Breast epithelium (tissue), 4 donors: ENCODE data around the gene KCNQ2. TPM values are rescaled to one million over a fixed set of nuclear protein-coding genes. Genes with fewer than 3 reads are reported as not detected.
A peak's percentile ranks its signal among the peaks of the same experiment; 100 is the strongest.

ENCODE experiments used
- DNase-seq, 2 donors: peaks; one replicate each; pipeline ENCODE4 v3.0.0-alpha.2; 2019; ENCODE audit warnings: low spot score in 2 of 2
- H3K27ac ChIP-seq, 2 donors: fragments of 200-600 bp; sonication (generic) in 1 of 2; one replicate each; pipeline ENCODE4 v1.5.1; 2016 to 2019; ENCODE audit warnings: mild to moderate bottlenecking in 1 of 2
- H3K27me3 ChIP-seq, 2 donors: fragments of 200-600 bp; sonication (generic) in 1 of 2; one replicate each; pipeline versions ENCODE4 v1.5.1 to v1.6.0; 2017 to 2019; ENCODE audit warnings: control low read depth in 1 of 2, mild to moderate bottlenecking in 1 of 2
- H3K36me3 ChIP-seq: fragments of 200-600 bp; one replicate; pipeline ENCODE4 v1.5.1; 2019
- H3K4me1 ChIP-seq, 2 donors: fragments of 200-600 bp; sonication (generic); one replicate each; pipeline ENCODE4 v1.5.1; 2016 to 2019; ENCODE audit warnings: control low read depth in 1 of 2
- H3K4me3 ChIP-seq, 3 donors: fragments of 200-600 bp; sonication (generic); 1 replicate in 2 of 3; 2 replicates in 1 of 3; pipeline ENCODE4 v1.5.1; 2016 to 2019; ENCODE audit warnings: mild to moderate bottlenecking in 3 of 3, moderate library complexity in 2 of 3
- H3K9me3 ChIP-seq, 2 donors: fragments of 200-600 bp; sonication (generic) in 1 of 2; one replicate each; pipeline ENCODE4 v1.5.1; 2016 to 2019; ENCODE audit warnings: control low read depth in 1 of 2
- POLR2A ChIP-seq: fragments of 450-650 bp; IDR thresholded peaks from one replicate; pipeline ENCODE4 v1.6.1; 2016; ENCODE audit warnings: antibody characterized with exemption, mild to moderate bottlenecking, moderate library complexity
- POLR2AphosphoS5 ChIP-seq, 3 donors: sonication (generic); formaldehyde crosslinking; IDR thresholded peaks; one replicate each; pipeline ENCODE4 v1.6.1; 2017; ENCODE audit warnings: antibody characterized with exemption in 3 of 3
- intact Hi-C: fragments of 100-400 bp; cut with DNase I; formaldehyde crosslinking; loops from one replicate; pipeline ENCODE4 v1.15.1; 2023; ENCODE audit warnings: low total_unique reads
- total RNA-seq, 3 donors: library from RNA; depleted of rRNA; stranded (reverse); fragments of >200 nt; gene quantifications; one replicate each; pipeline ENCODE4 v1.1.0, GENCODE V29; 2016
- TF ChIP-seq, protein P1 (sequence below), 3 donors: fragments of 450-650 bp; IDR thresholded peaks; one replicate each; pipeline ENCODE4 v1.5.1; 2016 to 2017; ENCODE audit warnings: antibody characterized with exemption in 3 of 3, mild to moderate bottlenecking in 3 of 3, moderate library complexity in 3 of 3

Gene KCNQ2
- total RNA-seq, 3 donors from 2014 or later: not detected

DNA sequence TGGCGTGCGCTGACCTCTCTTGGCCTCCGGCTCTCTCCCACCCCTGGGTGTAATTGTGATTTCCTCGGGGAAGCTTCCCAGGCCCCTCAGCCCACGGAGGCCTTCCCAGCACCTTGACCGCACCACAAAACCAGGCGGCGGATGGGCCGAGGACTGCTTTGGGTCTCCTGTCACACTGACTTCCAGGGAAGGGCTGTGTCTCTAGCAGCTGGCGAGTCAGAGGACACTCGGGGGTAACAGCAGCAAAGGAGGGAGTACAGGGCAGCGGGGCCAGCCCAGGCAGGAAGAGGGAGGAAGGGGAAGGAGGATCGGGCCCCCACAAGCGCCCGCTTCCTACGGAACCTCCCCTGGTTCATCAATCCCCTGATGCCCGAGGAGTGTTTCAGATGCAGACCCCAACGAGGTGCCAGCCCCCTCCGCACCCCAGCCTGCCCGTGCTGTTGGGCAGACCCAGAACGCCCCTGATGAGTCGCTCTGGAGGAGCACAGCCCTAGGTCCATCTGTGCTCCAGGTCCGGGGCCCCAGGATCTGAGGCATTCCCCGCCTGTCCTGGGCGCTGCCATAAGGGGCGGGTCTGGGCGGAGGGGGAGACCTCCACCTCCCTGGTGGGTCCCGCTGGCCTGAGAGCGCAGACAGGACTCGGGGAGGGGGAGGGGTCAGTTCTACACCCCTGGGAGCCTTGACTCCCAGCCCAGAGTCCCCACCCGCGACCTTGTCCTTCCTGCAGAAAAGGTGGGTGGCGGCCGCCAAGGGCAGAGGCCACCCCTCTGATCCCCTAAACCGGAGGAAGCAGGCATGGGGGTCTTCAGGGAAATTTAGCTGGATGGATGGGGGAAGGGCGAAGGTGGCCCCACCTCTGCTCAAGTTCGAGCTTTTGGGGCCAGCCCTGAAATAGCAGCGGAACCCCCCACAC is 112.3 kb downstream of the KCNQ2 start:
- no peaks in the 10 kb centered on the region for H3K36me3 ChIP-seq
- intact Hi-C loops: no loop called here
- H3K4me1 ChIP-seq: no peaks in the 10 kb centered on the region
- no peaks in the 10 kb centered on the region for H3K9me3 ChIP-seq
- H3K27me3 ChIP-seq: peaks cover 12 to 87% of the 10 kb centered on the region in 2 donors
- no peak for DNase-seq
- TF ChIP-seq, protein P1, sequence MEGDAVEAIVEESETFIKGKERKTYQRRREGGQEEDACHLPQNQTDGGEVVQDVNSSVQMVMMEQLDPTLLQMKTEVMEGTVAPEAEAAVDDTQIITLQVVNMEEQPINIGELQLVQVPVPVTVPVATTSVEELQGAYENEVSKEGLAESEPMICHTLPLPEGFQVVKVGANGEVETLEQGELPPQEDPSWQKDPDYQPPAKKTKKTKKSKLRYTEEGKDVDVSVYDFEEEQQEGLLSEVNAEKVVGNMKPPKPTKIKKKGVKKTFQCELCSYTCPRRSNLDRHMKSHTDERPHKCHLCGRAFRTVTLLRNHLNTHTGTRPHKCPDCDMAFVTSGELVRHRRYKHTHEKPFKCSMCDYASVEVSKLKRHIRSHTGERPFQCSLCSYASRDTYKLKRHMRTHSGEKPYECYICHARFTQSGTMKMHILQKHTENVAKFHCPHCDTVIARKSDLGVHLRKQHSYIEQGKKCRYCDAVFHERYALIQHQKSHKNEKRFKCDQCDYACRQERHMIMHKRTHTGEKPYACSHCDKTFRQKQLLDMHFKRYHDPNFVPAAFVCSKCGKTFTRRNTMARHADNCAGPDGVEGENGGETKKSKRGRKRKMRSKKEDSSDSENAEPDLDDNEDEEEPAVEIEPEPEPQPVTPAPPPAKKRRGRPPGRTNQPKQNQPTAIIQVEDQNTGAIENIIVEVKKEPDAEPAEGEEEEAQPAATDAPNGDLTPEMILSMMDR (IDR thresholded peaks at IDR 0.05): no peak
- TF ChIP-seq POLR2AphosphoS5 (IDR thresholded peaks at IDR 0.05) (no peak), POLR2A (no peak)
- H3K27ac ChIP-seq: no peak overlapping the region
- peak overlapping the region in 1 of 3 donors; percentile 33 for H3K4me3 ChIP-seq

DNA sequence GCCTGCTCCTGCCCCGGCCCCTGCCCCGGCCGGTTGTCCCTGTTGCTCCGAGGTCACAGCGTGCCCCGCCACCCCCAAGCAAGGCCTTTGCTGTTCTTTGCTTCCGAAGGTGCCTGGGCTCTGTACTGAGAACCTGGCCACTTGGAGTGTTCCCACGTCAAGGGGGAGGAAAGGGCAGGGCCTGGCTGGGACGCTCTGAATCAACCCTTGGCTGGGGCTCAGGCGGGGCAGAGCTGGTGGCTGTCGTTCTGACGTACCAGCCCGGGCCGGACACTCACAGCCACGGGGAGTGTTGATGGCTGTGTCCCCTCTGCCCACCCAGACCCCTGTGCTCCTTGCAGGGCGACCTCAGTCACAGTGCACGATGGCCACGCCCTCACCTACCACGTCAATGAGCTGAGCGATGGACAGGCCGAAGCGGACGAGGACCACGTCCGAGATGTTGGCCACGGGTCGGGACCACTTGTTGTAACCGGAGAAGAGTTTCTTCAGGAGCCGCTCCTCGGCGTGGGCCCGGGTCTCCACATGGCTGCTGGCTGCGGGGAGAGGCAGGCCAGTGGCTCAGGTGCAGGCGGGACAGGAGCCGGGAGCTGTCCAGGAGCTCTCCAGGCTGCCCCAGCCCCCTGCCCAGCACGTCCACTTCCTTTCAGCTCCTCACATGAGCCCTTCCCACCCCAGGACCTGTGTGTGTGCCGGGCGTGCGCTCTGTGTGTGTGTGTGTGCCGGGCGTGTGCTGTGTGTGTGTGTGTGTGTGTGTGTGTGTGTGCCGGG is 113.1 kb downstream of the KCNQ2 start:
- no peak overlapping the region for H3K4me3 ChIP-seq
- H3K36me3 ChIP-seq: no peaks in the 10 kb centered on the region
- intact Hi-C loops: no loop called here
- no peak overlapping the region for H3K27ac ChIP-seq
- DNase-seq: no peak
- H3K27me3 ChIP-seq: peaks cover 12 to 88% of the 10 kb centered on the region in 2 donors
- TF ChIP-seq, protein P1 (IDR thresholded peaks at IDR 0.05): no peak
- TF ChIP-seq POLR2A: no peak
- TF ChIP-seq POLR2AphosphoS5 (IDR thresholded peaks at IDR 0.05): no peak
- no peaks in the 10 kb centered on the region for H3K9me3 ChIP-seq
- H3K4me1 ChIP-seq: no peaks in the 10 kb centered on the region

DNA sequence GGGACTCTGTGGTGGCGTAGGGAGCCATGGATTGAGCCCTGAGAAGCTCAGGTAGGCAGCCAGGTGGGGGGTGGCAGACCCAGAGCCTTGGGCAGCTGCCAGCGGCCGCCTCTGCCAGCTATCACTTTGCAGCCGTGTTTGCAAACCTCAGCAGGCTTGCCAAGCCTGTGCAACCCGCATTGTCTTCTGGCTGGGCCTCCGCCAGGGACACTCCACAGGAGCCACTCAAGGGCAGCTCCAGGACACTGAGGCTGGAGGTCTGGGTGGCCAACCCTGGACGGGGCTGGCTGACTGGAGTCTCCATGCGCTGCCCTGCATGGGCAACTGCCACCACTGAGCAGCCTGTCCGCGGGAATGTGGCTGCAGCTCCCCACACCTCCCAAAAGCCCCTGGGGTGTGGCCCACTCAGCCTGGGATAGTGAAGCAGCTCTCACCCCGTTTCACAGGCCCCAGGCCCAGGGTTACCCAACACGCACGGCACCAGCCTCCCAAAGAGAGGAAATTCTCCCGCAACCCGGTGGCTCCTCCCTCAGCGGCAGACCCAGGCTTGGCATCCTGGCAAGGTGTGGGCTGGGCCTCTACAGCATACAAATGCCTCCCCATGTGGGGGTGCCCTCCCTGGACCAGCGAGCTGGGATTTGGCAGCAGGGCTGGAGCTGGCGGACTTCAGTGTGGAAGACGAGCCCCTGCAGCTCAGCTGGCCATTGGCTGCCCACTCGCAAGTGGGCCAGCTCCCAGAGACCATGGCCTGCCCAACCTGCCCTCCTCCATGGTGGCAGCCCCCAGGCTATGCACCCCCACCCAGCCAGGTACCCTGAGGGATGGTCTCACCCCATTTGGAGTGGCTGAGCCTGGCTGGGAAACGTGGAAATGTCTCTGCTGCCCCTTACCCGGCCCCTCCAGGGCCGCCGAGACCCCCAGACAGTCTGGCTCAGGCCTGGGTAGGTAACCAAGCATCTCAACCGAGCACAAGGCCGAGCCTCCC is 114.2 kb downstream of the KCNQ2 start:
- Histone ChIP-seq H3K9me3 (no peaks in the 10 kb centered on the region), H3K36me3 (no peaks in the 10 kb centered on the region), H3K27ac (no peak overlapping the region), H3K4me3 (no peak overlapping the region), H3K4me1 (no peaks in the 10 kb centered on the region), H3K27me3 (peaks cover 12 to 77% of the 10 kb centered on the region in 2 donors)
- DNase-seq: no peak
- intact Hi-C loops: no loop called here
- TF ChIP-seq, protein P1 (IDR thresholded peaks at IDR 0.05): no peak
- TF ChIP-seq POLR2A: no peak

DNA sequence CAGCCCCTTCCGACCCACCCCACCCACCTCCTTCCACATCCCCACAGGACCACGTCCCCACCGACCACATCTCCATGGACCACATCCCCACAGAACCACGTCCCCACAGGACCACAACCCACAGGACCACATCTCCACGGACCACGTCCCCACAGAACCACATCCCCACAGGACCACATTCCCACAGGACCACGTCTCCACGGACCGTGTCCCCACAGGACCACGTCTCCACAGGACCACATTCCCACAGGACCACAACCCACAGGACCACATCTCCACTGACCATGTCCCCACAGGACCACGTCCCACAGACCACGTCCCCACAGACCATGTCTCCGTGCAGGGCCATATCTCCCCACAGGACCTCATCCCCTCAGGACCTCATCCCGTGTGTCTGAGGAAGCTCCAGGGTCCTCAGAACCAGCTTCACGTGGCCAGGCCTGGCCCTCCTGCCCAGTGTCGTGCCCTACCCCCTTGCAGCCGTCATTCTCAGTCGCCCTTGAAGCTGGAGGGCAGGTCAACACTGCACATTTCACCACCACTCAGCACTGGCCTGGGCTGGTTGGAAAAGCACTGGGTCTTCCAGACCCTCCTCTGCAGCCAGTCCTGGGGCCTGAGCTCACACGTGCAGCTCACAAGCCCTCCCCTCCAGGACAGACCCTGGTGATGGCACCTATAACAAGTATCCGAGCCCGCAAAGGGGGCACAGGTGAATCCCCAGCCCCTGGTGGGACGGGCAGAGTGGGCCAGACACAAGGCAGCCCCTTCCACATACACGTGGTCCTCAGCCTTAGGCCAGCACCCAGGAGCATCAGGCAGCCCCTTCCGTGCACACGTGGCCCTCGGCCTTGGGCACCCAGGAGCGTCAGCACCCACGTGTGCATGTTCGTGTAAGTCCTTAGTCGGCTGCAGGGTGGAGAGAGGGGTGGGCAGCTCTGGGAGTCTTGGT is 115.2 kb downstream of the KCNQ2 start:
- peaks cover 12 to 73% of the 10 kb centered on the region in 2 donors for H3K27me3 ChIP-seq
- H3K36me3 ChIP-seq: no peaks in the 10 kb centered on the region
- no peaks in the 10 kb centered on the region for H3K4me1 ChIP-seq
- no peak for TF ChIP-seq POLR2AphosphoS5 (IDR thresholded peaks at IDR 0.05)
- TF ChIP-seq, protein P1 (IDR thresholded peaks at IDR 0.05): no peak
- TF ChIP-seq POLR2A: no peak
- H3K9me3 ChIP-seq: no peaks in the 10 kb centered on the region
- intact Hi-C loops: no loop called here
- H3K27ac ChIP-seq: no peak overlapping the region
- no peak overlapping the region for H3K4me3 ChIP-seq
- DNase-seq: no peak
